ENCODE data around the gene LPCAT2. TPM values are rescaled to one million over a fixed set of nuclear protein-coding genes. Genes with fewer than 3 reads are reported as not detected.
A peak's percentile ranks its signal among the peaks of the same experiment; 100 is the strongest.

The LPCAT2 gene
- total RNA-seq, 1 donor from 2014 or later, result 11.3 TPM

DNA sequence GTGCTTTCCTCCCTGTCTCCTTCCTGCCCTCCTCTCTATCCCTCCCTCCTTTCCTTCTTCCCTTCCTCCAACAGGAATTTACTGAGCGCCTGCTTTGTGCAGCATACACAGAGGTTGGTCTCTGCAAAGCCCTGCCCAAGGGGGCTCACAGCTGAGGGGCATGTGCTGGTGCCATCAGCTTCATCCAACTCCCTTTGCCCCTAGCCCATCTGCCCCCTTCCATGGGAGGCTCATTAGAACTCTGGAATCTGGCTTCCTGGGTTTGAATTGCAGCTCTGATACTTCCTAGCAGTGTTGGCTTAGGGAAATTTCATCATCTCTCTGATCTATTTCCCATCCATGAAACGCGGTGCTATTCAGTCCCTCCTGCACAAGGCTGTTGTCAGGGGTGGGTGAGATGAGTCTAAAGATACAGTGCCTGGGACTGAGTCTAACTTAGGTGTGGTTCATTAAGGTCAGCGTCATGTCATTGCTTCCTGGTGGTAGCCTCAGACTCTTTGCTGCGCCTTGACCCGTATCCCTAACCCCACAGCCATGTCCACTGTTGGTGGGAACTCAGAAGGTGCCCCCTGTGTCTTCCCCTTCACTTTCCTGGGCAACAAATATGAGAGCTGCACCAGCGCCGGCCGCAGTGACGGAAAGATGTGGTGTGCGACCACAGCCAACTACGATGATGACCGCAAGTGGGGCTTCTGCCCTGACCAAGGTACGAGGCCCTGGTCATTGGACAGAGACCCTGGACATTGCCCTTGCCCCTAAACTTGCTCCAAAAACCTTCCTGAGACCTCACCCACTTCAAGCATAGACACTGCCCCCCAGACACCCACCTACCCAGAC is 19.5 kb upstream of the LPCAT2 start:
- H3K4me3 ChIP-seq, result no peak overlapping the region
- H3K36me3 ChIP-seq, result peaks cover 0 to 53% of the 10 kb centered on the region in 2 donors
- no peaks in the 10 kb centered on the region for H3K9me3 ChIP-seq
- H3K27me3 ChIP-seq, result no peaks in the 10 kb centered on the region
- H3K4me1 ChIP-seq, result peaks cover 61% of the 10 kb centered on the region
- H3K27ac ChIP-seq, result peak overlapping the region; percentile 94
- intact Hi-C loops (cut with DNase I), result no loop called here
- TF ChIP-seq POLR2AphosphoS5 (IDR thresholded peaks at IDR 0.05; ENCODE audit: insufficient read depth in 1 of 2, low read depth in 1 of 2) (no peak), POLR2A (IDR thresholded peaks at IDR 0.05) (no peak)
- TF ChIP-seq, protein P1, sequence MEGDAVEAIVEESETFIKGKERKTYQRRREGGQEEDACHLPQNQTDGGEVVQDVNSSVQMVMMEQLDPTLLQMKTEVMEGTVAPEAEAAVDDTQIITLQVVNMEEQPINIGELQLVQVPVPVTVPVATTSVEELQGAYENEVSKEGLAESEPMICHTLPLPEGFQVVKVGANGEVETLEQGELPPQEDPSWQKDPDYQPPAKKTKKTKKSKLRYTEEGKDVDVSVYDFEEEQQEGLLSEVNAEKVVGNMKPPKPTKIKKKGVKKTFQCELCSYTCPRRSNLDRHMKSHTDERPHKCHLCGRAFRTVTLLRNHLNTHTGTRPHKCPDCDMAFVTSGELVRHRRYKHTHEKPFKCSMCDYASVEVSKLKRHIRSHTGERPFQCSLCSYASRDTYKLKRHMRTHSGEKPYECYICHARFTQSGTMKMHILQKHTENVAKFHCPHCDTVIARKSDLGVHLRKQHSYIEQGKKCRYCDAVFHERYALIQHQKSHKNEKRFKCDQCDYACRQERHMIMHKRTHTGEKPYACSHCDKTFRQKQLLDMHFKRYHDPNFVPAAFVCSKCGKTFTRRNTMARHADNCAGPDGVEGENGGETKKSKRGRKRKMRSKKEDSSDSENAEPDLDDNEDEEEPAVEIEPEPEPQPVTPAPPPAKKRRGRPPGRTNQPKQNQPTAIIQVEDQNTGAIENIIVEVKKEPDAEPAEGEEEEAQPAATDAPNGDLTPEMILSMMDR (IDR thresholded peaks at IDR 0.05), result no peak
- no peak for DNase-seq (ENCODE audit: extremely low spot score in 2 of 2)

DNA sequence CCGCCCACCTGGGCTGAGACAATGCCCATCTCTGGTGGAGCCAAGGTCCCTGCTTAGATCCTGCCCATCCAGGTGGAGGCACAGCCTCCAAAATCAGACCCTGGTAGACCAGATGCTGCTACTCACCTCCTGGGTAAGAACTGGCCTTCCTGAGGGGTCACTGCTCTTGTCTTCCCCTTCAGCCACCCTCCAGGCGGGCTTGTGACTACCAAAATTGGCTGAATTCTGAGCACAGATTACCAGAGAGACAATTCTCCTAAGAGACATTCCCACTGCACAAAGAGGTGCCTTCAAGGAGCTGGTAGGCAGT is 19.0 kb upstream of the LPCAT2 start:
- Histone ChIP-seq H3K27me3 (no peaks in the 10 kb centered on the region), H3K4me3 (no peak overlapping the region), H3K36me3 (peaks cover 0 to 50% of the 10 kb centered on the region in 2 donors), H3K27ac (peak overlapping the region; percentile 94), H3K4me1 (peaks cover 62% of the 10 kb centered on the region), H3K9me3 (no peaks in the 10 kb centered on the region)
- TF ChIP-seq, protein P1 (IDR thresholded peaks at IDR 0.05), result no peak
- TF ChIP-seq POLR2A (IDR thresholded peaks at IDR 0.05), result no peak
- TF ChIP-seq POLR2AphosphoS5 (IDR thresholded peaks at IDR 0.05; ENCODE audit: insufficient read depth in 1 of 2, low read depth in 1 of 2), result no peak
- intact Hi-C loops (cut with DNase I), result no loop called here
- DNase-seq (ENCODE audit: extremely low spot score in 2 of 2), result no peak

DNA sequence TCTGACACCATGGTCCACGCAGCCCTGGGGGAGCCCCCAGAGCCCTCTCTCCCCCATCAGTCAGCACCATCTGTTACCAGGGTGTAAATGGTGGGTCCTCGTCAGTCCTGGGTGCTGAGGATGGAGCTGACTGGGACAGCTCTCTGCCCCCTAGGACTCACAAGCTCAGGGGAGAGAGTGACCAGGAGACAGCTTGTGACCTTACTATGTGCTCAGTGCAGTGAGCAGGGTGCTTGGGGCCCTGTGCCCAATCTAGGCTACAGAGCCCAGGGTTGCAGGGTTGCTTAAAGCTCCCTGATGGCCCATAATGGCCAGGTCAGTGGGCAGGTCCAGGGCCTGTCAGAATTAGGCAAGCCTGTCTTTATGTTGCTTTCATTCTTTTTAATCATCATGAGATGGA is 18.6 kb upstream of the LPCAT2 start:
- Histone ChIP-seq H3K36me3 (peaks cover 0 to 46% of the 10 kb centered on the region in 2 donors), H3K27ac (peak overlapping the region; percentile 94), H3K4me1 (peaks cover 62% of the 10 kb centered on the region), H3K27me3 (no peaks in the 10 kb centered on the region), H3K4me3 (no peak overlapping the region), H3K9me3 (no peaks in the 10 kb centered on the region)
- DNase-seq (ENCODE audit: extremely low spot score in 2 of 2), result peak in 1 of 2 donors; percentile 87
- TF ChIP-seq POLR2AphosphoS5 (IDR thresholded peaks at IDR 0.05; ENCODE audit: insufficient read depth in 1 of 2, low read depth in 1 of 2), result peak in 1 of 2 donors; percentile 34
- TF ChIP-seq, protein P1 (IDR thresholded peaks at IDR 0.05), result no peak
- TF ChIP-seq POLR2A (IDR thresholded peaks at IDR 0.05), result no peak
- intact Hi-C loops (cut with DNase I), result no loop called here

DNA sequence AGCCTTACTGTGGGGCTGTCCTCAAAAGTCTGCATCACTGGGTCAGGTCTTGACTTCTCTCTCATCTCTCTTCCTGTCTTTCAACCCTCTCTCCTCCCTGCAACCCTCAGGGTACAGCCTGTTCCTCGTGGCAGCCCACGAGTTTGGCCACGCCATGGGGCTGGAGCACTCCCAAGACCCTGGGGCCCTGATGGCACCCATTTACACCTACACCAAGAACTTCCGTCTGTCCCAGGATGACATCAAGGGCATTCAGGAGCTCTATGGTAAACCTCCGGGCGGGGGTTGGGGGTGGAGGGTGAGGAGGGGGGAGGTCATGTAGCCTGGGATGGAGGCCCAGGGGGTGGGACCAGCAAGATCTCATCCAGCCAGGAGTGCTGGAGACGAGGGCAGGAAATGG is 17.2 kb upstream of the LPCAT2 start:
- Histone ChIP-seq H3K36me3 (peaks cover 0 to 43% of the 10 kb centered on the region in 2 donors), H3K9me3 (no peaks in the 10 kb centered on the region), H3K4me3 (no peak overlapping the region), H3K27me3 (no peaks in the 10 kb centered on the region), H3K27ac (peak overlapping the region; percentile 94), H3K4me1 (peaks cover 71% of the 10 kb centered on the region)
- DNase-seq (ENCODE audit: extremely low spot score in 2 of 2), result peak in 1 of 2 donors; percentile 88
- TF ChIP-seq, protein P1 (IDR thresholded peaks at IDR 0.05), result no peak
- no peak for TF ChIP-seq POLR2A (IDR thresholded peaks at IDR 0.05)
- peak in 1 of 2 donors; percentile 37 for TF ChIP-seq POLR2AphosphoS5 (IDR thresholded peaks at IDR 0.05; ENCODE audit: insufficient read depth in 1 of 2, low read depth in 1 of 2)
- intact Hi-C loops (cut with DNase I), result no loop called here

DNA sequence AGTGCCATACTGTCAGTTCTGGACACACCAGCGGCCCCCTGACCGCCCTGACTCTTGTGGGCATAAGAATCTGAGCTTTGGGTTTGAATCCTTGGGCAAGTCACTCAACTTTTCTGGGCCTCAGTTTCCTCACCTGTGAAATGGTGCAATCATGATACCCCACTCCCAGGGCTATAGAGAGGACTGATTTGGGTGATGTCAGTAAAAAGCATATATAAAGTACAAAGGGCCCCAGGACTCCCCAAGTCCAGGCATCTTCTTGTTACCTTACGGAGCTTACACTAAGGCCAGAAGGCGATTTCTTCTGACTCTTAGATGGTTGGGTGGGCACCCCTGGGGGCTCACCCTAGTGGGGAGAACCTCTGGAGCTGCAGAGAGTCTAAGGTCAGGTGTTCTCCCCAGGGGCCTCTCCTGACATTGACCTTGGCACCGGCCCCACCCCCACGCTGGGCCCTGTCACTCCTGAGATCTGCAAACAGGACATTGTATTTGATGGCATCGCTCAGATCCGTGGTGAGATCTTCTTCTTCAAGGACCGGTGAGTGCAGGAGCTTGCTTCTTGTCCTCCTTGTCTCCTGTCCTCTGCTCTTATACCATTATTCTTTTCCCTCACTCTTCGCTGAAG is 16.0 kb upstream of the LPCAT2 start:
- no peaks in the 10 kb centered on the region for H3K9me3 ChIP-seq
- no peak overlapping the region for H3K4me3 ChIP-seq
- TF ChIP-seq, protein P1 (IDR thresholded peaks at IDR 0.05), result no peak
- peak in 1 of 2 donors; percentile 25 for TF ChIP-seq POLR2AphosphoS5 (IDR thresholded peaks at IDR 0.05; ENCODE audit: insufficient read depth in 1 of 2, low read depth in 1 of 2)
- TF ChIP-seq POLR2A (IDR thresholded peaks at IDR 0.05), result no peak
- H3K27ac ChIP-seq, result peak overlapping the region; percentile 15
- peak; percentile 22 to 84 for DNase-seq (ENCODE audit: extremely low spot score in 2 of 2)
- peaks cover 0 to 52% of the 10 kb centered on the region in 2 donors for H3K36me3 ChIP-seq
- H3K27me3 ChIP-seq, result no peaks in the 10 kb centered on the region
- intact Hi-C loops (cut with DNase I), result no loop called here
- H3K4me1 ChIP-seq, result peaks cover 69% of the 10 kb centered on the region

All from vagina (tissue), 2 donors.